Measurements from ENCODE around the gene SLC35E4. TPM values are rescaled to one million over a fixed set of nuclear protein-coding genes. Genes with fewer than 3 reads are reported as not detected.

The SLC35E4 gene
- total and polyA plus RNA-seq, 9 of the 15 experiments (the other 6 are each of a cell fraction or from before 2014, with no cell fraction given) = 0.06 to 2.3 (median 0.86) TPM; not detected in 1

GRCh38 chr22:30649430-30650007 lies 13.9 kb downstream of the SLC35E4 start (continued):
- TF ChIP-seq SFPQ (IDR thresholded peaks at IDR 0.05; ENCODE audit: low read depth, low read length) = no peak
- TF ChIP-seq MAFK (IDR thresholded peaks at IDR 0.05; ENCODE audit: low read length) = no peak
- TF ChIP-seq RB1 (IDR thresholded peaks at IDR 0.05; ENCODE audit: low read depth) = no peak
- TF ChIP-seq KDM1A (IDR thresholded peaks at IDR 0.05) = 0 out of 4 replicates have a peak, but pooled peaks of 1 of the 2 experiments have one; percentile 6
- peak; percentile 80 for TF ChIP-seq SMARCE1 (IDR thresholded peaks at IDR 0.05)
- TF ChIP-seq HNRNPLL (IDR thresholded peaks at IDR 0.05; ENCODE audit: low read depth, low read length, poor library complexity, severe bottlenecking) = no peak
- TF ChIP-seq HDGF (IDR thresholded peaks at IDR 0.05) = no peak
- TF ChIP-seq ELF2 (CRISPR knock-in tag; IDR thresholded peaks at IDR 0.05) = no peak
- TF ChIP-seq SMAD3 (CRISPR knock-in tag; conservative IDR thresholded peaks at IDR 0.05) = no peak
- peak in 1 of 2 experiments; percentile 45; a peak in 1 of 4 replicates for TF ChIP-seq RCOR1 (IDR thresholded peaks at IDR 0.05; ENCODE audit: borderline replicate concordance in 1 of 2, low read depth in 2 of 2, low read length in 2 of 2)
- TF ChIP-seq KAT8 (IDR thresholded peaks at IDR 0.05; ENCODE audit: low read depth) = no peak
- TF ChIP-seq, protein P1, sequence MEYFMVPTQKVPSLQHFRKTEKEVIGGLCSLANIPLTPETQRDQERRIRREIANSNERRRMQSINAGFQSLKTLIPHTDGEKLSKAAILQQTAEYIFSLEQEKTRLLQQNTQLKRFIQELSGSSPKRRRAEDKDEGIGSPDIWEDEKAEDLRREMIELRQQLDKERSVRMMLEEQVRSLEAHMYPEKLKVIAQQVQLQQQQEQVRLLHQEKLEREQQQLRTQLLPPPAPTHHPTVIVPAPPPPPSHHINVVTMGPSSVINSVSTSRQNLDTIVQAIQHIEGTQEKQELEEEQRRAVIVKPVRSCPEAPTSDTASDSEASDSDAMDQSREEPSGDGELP (CRISPR knock-in tag; IDR thresholded peaks at IDR 0.05; ENCODE audit: borderline replicate concordance) = 0 out of 2 replicates have a peak, but pooled peaks have one; percentile 31
- TF ChIP-seq ZZZ3 (IDR thresholded peaks at IDR 0.05) = no peak
- peak; percentile 24; the same call in 1 of the 2 replicates for TF ChIP-seq CREM (IDR thresholded peaks at IDR 0.05; ENCODE audit: low read depth)
- TF ChIP-seq HOXB6 (CRISPR knock-in tag; IDR thresholded peaks at IDR 0.05; ENCODE audit: borderline replicate concordance) = no peak
- TF ChIP-seq BMI1 (IDR thresholded peaks at IDR 0.05; ENCODE audit: low read length) = no peak
- TF ChIP-seq, protein P2, sequence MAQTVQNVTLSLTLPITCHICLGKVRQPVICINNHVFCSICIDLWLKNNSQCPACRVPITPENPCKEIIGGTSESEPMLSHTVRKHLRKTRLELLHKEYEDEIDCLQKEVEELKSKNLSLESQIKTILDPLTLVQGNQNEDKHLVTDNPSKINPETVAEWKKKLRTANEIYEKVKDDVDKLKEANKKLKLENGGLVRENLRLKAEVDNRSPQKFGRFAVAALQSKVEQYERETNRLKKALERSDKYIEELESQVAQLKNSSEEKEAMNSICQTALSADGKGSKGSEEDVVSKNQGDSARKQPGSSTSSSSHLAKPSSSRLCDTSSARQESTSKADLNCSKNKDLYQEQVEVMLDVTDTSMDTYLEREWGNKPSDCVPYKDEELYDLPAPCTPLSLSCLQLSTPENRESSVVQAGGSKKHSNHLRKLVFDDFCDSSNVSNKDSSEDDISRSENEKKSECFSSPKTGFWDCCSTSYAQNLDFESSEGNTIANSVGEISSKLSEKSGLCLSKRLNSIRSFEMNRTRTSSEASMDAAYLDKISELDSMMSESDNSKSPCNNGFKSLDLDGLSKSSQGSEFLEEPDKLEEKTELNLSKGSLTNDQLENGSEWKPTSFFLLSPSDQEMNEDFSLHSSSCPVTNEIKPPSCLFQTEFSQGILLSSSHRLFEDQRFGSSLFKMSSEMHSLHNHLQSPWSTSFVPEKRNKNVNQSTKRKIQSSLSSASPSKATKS (CRISPR knock-in tag; IDR thresholded peaks at IDR 0.05) = no peak
- no peak for TF ChIP-seq SMARCA5 (IDR thresholded peaks at IDR 0.05)
- TF ChIP-seq, protein P3, sequence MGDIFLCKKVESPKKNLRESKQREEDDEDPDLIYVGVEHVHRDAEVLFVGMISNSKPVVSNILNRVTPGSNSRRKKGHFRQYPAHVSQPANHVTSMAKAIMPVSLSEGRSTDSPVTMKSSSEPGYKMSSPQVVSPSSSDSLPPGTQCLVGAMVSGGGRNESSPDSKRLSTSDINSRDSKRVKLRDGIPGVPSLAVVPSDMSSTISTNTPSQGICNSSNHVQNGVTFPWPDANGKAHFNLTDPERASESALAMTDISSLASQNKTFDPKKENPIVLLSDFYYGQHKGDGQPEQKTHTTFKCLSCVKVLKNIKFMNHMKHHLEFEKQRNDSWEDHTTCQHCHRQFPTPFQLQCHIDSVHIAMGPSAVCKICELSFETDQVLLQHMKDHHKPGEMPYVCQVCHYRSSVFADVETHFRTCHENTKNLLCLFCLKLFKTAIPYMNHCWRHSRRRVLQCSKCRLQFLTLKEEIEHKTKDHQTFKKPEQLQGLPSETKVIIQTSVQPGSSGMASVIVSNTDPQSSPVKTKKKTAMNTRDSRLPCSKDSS (IDR thresholded peaks at IDR 0.05; ENCODE audit: low read depth, partially characterized antibody) = no peak
- TF ChIP-seq FOXP4 (CRISPR knock-in tag; IDR thresholded peaks at IDR 0.05; ENCODE audit: borderline replicate concordance) = no peak
- no peak for TF ChIP-seq NFXL1 (CRISPR knock-in tag; IDR thresholded peaks at IDR 0.05)
- no peak for TF ChIP-seq MCM7 (IDR thresholded peaks at IDR 0.05)
